HepG2 (cell line): ENCODE data around the gene CCL23. TPM values are rescaled to one million over a fixed set of nuclear protein-coding genes. Genes with fewer than 3 reads are reported as not detected.

Experiments
- BRD4 ChIP-seq: sonication (generic); formaldehyde crosslinking; IDR thresholded peaks from 2 replicates; pipeline ENCODE4 v1.4.0; 2020; ENCODE audit warnings: missing genetic modification reagents
- FLYWCH1 ChIP-seq: sonication (generic); formaldehyde crosslinking; IDR thresholded peaks from 2 replicates; pipeline ENCODE4 v1.8.1; 2023; ENCODE audit warnings: mild to moderate bottlenecking, missing genetic modification reagents
- GLI4 ChIP-seq: sonication (generic); formaldehyde crosslinking; IDR thresholded peaks from 2 replicates; pipeline ENCODE4 v1.5.1; 2020; ENCODE audit warnings: missing genetic modification reagents, mild to moderate bottlenecking, moderate library complexity, borderline replicate concordance
- HNRNPLL ChIP-seq: fragments of 200-400 bp; formaldehyde crosslinking; IDR thresholded peaks from 2 replicates; pipeline ENCODE4 v1.6.1; 2017; ENCODE audit warnings: mild to moderate bottlenecking, low read depth, low read length; ENCODE audit not compliant: poor library complexity, severe bottlenecking
- MZF1 ChIP-seq: sonication (generic); formaldehyde crosslinking; IDR thresholded peaks from 2 replicates; pipeline ENCODE4 v1.8.1; 2023; ENCODE audit warnings: mild to moderate bottlenecking, missing genetic modification reagents, borderline replicate concordance
- NAIF1 ChIP-seq: sonication (generic); formaldehyde crosslinking; IDR thresholded peaks from 2 replicates; pipeline ENCODE4 v1.5.0; 2020; ENCODE audit warnings: mild to moderate bottlenecking, missing genetic modification reagents, borderline replicate concordance
- NCOR1 ChIP-seq: fragments of 200-600 bp; sonication (generic); IDR thresholded peaks from 2 replicates; pipeline ENCODE4 v1.7.0; 2017; ENCODE audit warnings: antibody characterized with exemption, low read length, borderline replicate concordance
- RARA ChIP-seq: IDR thresholded peaks from 2 replicates; pipeline ENCODE4 v1.6.1; 2016; ENCODE audit warnings: missing genetic modification reagents, missing compliant biosample characterization
- RFXANK ChIP-seq: IDR thresholded peaks from 2 replicates; pipeline ENCODE4 v1.6.1; 2016
- SNRNP70 ChIP-seq: fragments of 200-400 bp; formaldehyde crosslinking; IDR thresholded peaks from 2 replicates; pipeline ENCODE4 v1.6.1; 2017; ENCODE audit warnings: mild to moderate bottlenecking, low read depth, low read length, moderate library complexity
- SOX13 ChIP-seq, 3 experiments: fragments of 450-650 bp in 1 of 3; sonication (generic) in 1 of 3; formaldehyde crosslinking in 1 of 3; IDR thresholded peaks in 2 of 3; conservative IDR thresholded peaks in 1 of 3; 2 replicates each; pipeline versions ENCODE4 v1.5.0 to v1.6.1; 2016 to 2020; ENCODE audit warnings: antibody characterized with exemption in 1 of 3, mild to moderate bottlenecking in 1 of 3, missing compliant biosample characterization in 1 of 3, missing genetic modification reagents in 1 of 3, moderate library complexity in 1 of 3
- U2AF1 ChIP-seq: fragments of 200-400 bp; formaldehyde crosslinking; optimal IDR thresholded peaks from 2 replicates; pipeline ENCODE3; 2017; ENCODE audit warnings: mild to moderate bottlenecking, low read depth, low read length
- U2AF2 ChIP-seq: fragments of 200-400 bp; formaldehyde crosslinking; IDR thresholded peaks from 2 replicates; pipeline ENCODE4 v1.6.1; 2017; ENCODE audit warnings: low read depth, mild to moderate bottlenecking, low read length
- ZNF260 ChIP-seq: sonication (generic); formaldehyde crosslinking; IDR thresholded peaks from 2 replicates; pipeline ENCODE4 v1.4.0; 2020; ENCODE audit warnings: missing genetic modification reagents, low read depth, mild to moderate bottlenecking, borderline replicate concordance
- ZNF382 ChIP-seq: sonication (generic); formaldehyde crosslinking; IDR thresholded peaks from 2 replicates; pipeline ENCODE4 v1.5.0; 2020; ENCODE audit warnings: missing genetic modification reagents, mild to moderate bottlenecking, borderline replicate concordance
- ZNF460 ChIP-seq: sonication (generic); formaldehyde crosslinking; IDR thresholded peaks from 2 replicates; pipeline ENCODE4 v1.5.1; 2020; ENCODE audit warnings: missing genetic modification reagents, mild to moderate bottlenecking, borderline replicate concordance
- ZNF501 ChIP-seq: sonication (generic); formaldehyde crosslinking; IDR thresholded peaks from 2 replicates; pipeline ENCODE4 v1.5.1; 2020; ENCODE audit warnings: mild to moderate bottlenecking, moderate library complexity, missing genetic modification reagents
- ZNF547 ChIP-seq: sonication (generic); formaldehyde crosslinking; IDR thresholded peaks from 2 replicates; pipeline ENCODE4 v1.5.1; 2020; ENCODE audit warnings: mild to moderate bottlenecking, missing genetic modification reagents
- ZNF598 ChIP-seq: sonication (generic); formaldehyde crosslinking; IDR thresholded peaks from 2 replicates; pipeline ENCODE4 v1.5.1; 2020; ENCODE audit warnings: mild to moderate bottlenecking, missing genetic modification reagents, borderline replicate concordance
- ZNF644 ChIP-seq: IDR thresholded peaks from 2 replicates; pipeline ENCODE4 v1.6.1; 2016; ENCODE audit warnings: low read depth
- ZNF652 ChIP-seq: IDR thresholded peaks from 2 replicates; pipeline ENCODE4 v1.6.1; 2016; ENCODE audit warnings: low read depth, borderline replicate concordance
- ZNF7 ChIP-seq: IDR thresholded peaks from 2 replicates; pipeline ENCODE4 v1.6.1; 2016; ENCODE audit warnings: missing biosample characterization, missing genetic modification reagents
- ZNF788 ChIP-seq: sonication (generic); formaldehyde crosslinking; IDR thresholded peaks from 2 replicates; pipeline ENCODE4 v1.5.0; 2020; ENCODE audit warnings: mild to moderate bottlenecking, missing genetic modification reagents, borderline replicate concordance
- ZNF83 ChIP-seq: sonication (generic); formaldehyde crosslinking; IDR thresholded peaks from 2 replicates; pipeline ENCODE4 v1.4.0; 2020; ENCODE audit warnings: missing genetic modification reagents, mild to moderate bottlenecking, borderline replicate concordance
- ZNF841 ChIP-seq: sonication (generic); formaldehyde crosslinking; IDR thresholded peaks from 2 replicates; pipeline ENCODE4 v1.8.1; 2023; ENCODE audit warnings: missing genetic modification reagents, borderline replicate concordance
- polyA plus RNA-seq, 8 experiments: library from polyadenylated mRNA; depleted of rRNA in 3 of 8; stranded (reverse) in 7 of 8; unstranded in 1 of 8; fragments of >200 nt; fragmentation: Illumina TruSeq in 4 of 8; extraction: Trizol in 4 of 8; gene quantifications; 2 replicates each; pipeline versions ENCODE4 v1.2.1 to v1.2.3, GENCODE V29; 2011 to 2016; ENCODE audit warnings: low read depth in 4 of 8, missing spikeins in 1 of 8, mixed read lengths in 1 of 8; ENCODE audit not compliant: insufficient read depth in 1 of 8
- total RNA-seq, 5 experiments: library from RNA; depleted of rRNA; stranded (reverse); fragments of >200 nt; fragmentation: Illumina TruSeq; extraction: Trizol; gene quantifications; 2 replicates each; pipeline ENCODE4 v1.2.3, GENCODE V29; 2016; ENCODE audit warnings: low read depth in 1 of 5
- TF ChIP-seq, protein P1 (sequence below): sonication (generic); formaldehyde crosslinking; IDR thresholded peaks from 2 replicates; pipeline ENCODE4 v1.5.1; 2020; ENCODE audit warnings: missing genetic modification reagents, mild to moderate bottlenecking, borderline replicate concordance
- TF ChIP-seq, protein P2 (sequence below): sonication (generic); formaldehyde crosslinking; IDR thresholded peaks from 2 replicates; pipeline ENCODE4 v1.4.0; 2020; ENCODE audit warnings: missing genetic modification reagents, borderline replicate concordance
- TF ChIP-seq, protein P3 (sequence below): sonication (generic); formaldehyde crosslinking; IDR thresholded peaks from 2 replicates; pipeline ENCODE4 v1.4.0; 2020; ENCODE audit warnings: missing genetic modification reagents, mild to moderate bottlenecking, borderline replicate concordance

The CCL23 gene
- total and polyA plus RNA-seq, 2 of the 13 experiments (the other 11 are each of a cell fraction or from before 2014, with no cell fraction given), result not detected

DNA sequence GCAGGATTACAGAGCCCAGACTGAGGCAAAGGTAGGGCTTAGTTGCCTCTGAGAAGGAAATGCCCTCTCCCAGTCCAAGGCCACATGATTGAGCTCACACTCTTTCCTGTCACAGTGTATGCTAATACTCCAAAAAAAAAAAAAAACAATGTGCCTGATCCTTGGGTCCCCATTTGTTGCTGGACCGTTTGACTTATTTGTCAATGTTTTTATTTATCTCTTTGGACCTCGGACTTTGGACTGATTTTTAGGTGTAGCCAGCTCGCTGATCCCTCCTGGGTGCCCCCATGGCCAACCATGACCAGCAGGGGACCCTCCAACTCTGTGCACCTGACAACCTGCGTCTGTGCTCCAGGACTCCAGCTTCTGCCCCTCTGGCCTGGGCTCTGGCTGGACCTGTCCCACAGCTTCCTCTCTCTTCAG lies 35.9 kb downstream of the CCL23 start (continued):
- TF ChIP-seq NAIF1 (CRISPR knock-in tag), result no peak
- TF ChIP-seq RARA (CRISPR knock-in tag), result peak; percentile 79
- TF ChIP-seq NCOR1, result peak; percentile 92
- no peak for TF ChIP-seq U2AF2
- peak; percentile 8; the same call in 1 of the 2 replicates for TF ChIP-seq ZNF652 (CRISPR knock-in tag)
- TF ChIP-seq, protein P1, sequence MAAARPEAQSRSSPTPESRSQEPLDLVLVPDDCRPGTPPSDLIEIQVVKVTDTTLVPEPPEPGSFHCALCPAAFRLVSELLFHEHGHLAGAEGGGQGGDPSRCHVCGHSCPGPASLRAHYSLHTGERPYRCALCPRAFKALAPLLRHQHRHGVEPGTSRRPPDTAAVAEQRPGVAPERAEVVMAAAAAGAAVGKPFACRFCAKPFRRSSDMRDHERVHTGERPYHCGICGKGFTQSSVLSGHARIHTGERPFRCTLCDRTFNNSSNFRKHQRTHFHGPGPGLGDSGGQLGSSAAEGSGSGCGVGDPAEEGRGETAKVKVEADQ, result no peak
- TF ChIP-seq, protein P2, sequence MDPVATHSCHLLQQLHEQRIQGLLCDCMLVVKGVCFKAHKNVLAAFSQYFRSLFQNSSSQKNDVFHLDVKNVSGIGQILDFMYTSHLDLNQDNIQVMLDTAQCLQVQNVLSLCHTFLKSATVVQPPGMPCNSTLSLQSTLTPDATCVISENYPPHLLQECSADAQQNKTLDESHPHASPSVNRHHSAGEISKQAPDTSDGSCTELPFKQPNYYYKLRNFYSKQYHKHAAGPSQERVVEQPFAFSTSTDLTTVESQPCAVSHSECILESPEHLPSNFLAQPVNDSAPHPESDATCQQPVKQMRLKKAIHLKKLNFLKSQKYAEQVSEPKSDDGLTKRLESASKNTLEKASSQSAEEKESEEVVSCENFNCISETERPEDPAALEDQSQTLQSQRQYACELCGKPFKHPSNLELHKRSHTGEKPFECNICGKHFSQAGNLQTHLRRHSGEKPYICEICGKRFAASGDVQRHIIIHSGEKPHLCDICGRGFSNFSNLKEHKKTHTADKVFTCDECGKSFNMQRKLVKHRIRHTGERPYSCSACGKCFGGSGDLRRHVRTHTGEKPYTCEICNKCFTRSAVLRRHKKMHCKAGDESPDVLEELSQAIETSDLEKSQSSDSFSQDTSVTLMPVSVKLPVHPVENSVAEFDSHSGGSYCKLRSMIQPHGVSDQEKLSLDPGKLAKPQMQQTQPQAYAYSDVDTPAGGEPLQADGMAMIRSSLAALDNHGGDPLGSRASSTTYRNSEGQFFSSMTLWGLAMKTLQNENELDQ (CRISPR knock-in tag), result no peak
- TF ChIP-seq SOX13 (IDR thresholded peaks at IDR 0.05), result no peak
- TF ChIP-seq SOX13 (CRISPR knock-in tag; conservative IDR thresholded peaks at IDR 0.05 in 1 of 2, IDR thresholded peaks at IDR 0.05 in 1 of 2), result peak in 1 of 2 experiments; percentile 65; a peak in 1 of 4 replicates
- no peak; the same call in 1 of the 2 replicates for TF ChIP-seq ZNF547 (CRISPR knock-in tag)
- TF ChIP-seq ZNF501, result peak; percentile 68; the same call in 1 of the 2 replicates
- TF ChIP-seq GLI4, result no peak
- TF ChIP-seq, protein P3, sequence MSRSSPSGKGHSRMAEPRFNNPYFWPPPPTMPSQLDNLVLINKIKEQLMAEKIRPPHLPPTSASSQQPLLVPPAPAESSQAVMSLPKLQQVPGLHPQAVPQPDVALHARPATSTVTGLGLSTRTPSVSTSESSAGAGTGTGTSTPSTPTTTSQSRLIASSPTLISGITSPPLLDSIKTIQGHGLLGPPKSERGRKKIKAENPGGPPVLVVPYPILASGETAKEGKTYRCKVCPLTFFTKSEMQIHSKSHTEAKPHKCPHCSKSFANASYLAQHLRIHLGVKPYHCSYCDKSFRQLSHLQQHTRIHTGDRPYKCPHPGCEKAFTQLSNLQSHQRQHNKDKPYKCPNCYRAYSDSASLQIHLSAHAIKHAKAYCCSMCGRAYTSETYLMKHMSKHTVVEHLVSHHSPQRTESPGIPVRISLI (CRISPR knock-in tag), result peak; percentile 91
- TF ChIP-seq RFXANK (CRISPR knock-in tag), result no peak
- no peak for TF ChIP-seq HNRNPLL
- no peak for TF ChIP-seq ZNF598 (CRISPR knock-in tag)
- TF ChIP-seq FLYWCH1, result no peak
- TF ChIP-seq ZNF841, result no peak
- no peak for TF ChIP-seq SNRNP70
- TF ChIP-seq ZNF83, result no peak
- TF ChIP-seq MZF1, result no peak
- 0 out of 2 replicates have a peak, but pooled peaks have one; percentile 36 for TF ChIP-seq ZNF644 (CRISPR knock-in tag)
- no peak for TF ChIP-seq ZNF260 (CRISPR knock-in tag)
- TF ChIP-seq ZNF788 (CRISPR knock-in tag), result no peak
- TF ChIP-seq ZNF7 (CRISPR knock-in tag), result no peak
- no peak for TF ChIP-seq ZNF460 (CRISPR knock-in tag)
- no peak for TF ChIP-seq U2AF1
- no peak for TF ChIP-seq ZNF382 (CRISPR knock-in tag)
- no peak for TF ChIP-seq BRD4 (CRISPR knock-in tag)
